GM21360 (cell line): ENCODE results near the gene MTFMT.

Source experiments
- ATAC-seq: cut with Tn5 transposase; IDR thresholded peaks from one replicate; pipeline ENCODE4 v1.9.1; 2021; ENCODE audit warnings: mild to moderate bottlenecking, moderate library complexity; ENCODE audit not compliant: unreplicated experiment

The MTFMT gene

DNA sequence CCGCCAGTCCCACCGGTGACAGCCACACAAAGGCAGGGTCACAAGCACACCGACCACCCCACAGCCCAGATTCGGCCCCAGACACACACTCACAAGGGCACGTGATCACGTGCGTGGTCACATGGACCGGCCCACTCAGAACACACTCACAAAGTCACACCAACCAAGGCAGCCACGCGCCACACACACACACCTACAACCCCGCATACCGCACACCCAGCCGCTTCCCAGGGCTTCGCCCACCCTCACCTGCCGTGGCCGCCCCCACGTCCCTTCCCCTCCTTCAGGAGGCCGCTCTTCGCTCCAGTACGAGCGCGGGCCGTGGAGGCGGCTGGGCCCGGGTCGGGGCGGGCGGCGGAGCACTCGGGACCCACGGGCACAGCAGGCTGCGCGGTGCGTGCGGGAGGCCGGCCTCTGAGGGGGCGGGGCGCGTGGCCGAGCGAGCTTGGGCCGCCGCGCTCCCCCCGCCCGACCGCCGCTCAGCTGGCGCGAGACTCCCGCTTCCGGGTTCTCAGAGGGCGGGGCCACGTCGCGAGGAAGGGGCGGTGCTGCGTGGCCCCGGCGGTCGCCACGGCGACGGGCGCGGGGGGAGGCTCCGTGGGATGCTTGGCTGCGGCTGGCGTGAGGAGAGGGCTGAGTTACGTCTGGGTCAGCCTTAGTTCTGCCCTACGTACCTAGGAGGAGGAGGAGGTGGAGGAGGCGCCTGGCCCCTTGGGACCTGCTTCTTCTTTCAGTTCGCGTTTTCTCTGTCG is 39.8 kb downstream of the MTFMT start, which contains the start of gene SPG21:
SPG21 (minus strand) TSS at position 499 of the 752 bp plus-strand sequence. CDS start 6,345 bp downstream, outside the sequence.
- peak; percentile 96 for ATAC-seq

DNA sequence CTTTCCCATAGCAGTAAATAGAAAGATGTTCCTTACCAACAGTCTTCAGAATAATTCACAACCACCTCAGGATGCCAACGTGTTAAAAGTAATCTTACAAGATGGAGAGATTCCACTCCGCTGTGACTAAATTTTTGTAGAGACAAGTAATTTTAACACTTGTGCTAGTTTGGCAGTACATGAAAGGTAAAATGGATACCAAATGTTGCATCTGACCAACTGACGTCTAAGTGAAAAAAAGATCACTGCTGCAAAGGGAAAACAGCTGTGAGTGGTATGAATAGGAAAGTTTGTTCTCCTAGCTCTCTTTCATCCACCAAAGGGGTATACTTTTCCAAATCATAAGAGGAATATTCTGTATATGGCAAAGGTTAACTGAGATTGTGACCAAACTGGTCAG is 42.3 kb downstream of the MTFMT start:
- ATAC-seq, result no peak

DNA sequence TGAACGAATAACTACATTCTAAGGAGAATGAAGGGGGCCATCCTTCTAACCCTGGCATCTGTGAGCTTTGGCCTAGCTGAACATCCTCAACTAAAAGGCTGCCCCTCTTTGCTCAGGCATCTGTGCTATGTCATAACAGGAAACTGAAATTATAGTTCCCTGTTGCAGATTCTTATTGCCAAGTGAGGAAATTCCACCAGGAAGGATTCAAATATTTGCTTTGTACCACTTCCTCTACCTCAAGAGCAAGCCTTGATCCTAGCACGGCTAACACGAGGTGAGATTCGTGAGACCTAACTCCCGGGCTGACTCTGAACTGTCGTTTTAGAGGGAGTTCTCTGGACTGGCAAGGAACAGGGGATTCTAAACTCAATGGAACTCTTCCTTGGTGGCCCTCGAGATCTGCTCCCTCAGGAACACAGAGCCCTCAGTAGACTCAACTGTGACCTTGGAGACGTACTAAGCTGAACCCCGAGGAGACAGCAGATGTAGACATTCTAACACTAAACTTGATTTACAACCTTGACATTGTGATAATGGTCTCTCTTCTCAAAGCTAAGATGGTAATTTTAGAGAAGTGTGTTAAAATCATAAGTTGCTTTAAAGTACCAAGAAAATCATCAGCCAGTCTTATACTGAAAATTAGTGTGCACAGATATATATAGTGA is 43.9 kb downstream of the MTFMT start:
- no peak for ATAC-seq

DNA sequence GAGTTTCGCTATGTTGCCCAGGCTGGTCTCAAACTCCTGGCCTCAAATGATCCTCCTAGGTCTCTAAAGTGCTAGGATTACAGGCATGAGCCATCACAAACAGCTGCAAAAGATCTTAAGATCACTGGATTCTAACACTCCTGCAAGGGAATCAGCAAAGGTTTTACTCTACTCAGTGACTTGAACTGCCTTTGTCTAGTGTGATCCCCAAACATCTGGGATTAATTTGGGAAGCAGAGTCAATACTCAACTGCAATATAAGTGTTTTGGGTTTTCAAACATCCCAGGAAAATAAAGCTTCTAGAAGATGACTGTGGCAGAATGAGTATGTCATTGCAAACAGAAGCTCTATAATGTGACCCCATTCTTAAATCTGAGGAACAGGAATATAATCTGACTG is 47.0 kb downstream of the MTFMT start:
- no peak for ATAC-seq

DNA sequence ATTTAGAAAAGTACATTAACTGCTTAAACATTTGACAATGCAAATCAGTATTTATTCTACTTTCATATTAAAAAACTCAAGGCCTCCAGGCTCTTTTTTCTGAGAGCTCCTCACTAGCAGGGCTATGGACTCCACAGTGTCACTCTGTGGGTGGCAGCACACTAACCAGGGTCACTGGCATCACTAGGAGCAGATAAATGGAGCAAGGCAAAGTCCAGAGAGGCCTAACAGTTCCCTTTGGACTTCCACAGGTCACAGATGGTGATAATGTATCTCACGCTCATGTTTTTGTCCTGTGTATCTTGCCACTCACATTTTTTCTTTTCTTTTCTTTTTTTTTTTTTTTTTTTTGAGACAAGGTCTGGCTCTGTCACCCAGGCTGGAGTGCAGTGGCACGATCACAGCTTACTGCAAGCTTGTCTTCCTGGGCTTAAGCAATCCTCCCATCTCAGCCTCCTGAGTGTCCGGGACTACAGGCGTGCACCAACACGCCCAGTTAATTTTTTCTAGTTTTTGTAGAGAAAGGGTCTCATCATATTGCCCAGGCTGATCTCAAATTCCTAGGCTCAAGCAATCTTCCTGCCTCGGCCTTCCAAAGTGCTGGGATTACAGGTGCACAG is 47.5 kb downstream of the MTFMT start:
- ATAC-seq, result no peak

DNA sequence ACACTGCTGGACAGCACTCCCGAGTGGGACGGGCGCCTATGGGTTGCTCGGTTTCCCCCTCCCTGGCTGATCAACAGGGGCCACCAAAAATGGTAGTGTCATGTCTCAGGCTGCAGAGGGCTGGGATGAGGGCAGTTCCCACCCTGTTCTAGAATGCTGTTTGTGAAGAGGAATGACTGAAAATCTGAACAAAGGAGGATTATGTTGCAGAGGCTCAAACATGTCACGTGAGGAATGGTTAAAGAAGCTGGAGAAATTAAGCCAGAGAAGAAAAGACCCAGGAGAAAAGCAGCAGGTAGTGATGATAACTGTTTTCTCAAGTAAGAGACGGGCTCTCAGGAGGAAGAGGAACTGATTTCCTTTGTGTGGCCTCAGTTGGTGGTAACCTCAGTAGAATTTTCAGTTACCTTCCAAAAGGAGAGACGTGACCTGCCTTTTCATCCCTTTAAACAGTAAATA is 50.2 kb downstream of the MTFMT start:
- no peak for ATAC-seq

DNA sequence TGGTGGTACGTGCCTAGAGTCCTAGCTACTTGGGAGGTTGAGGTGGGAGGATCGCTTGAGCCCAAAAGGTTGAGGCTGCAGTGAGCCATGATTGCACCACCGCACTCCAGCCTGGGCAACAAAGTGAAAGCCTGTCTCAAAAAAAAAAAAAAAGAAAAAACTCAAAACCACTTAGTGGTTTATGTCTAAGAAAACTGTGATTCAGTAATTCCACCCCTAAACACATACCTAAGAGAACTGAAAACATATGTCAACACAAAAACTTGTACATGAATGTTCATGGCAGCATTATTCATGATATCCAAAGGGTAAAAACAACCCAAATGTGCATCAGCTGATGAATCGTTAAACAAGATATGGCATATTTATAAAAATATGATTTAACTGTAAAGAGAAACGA is 54.0 kb downstream of the MTFMT start:
- no peak for ATAC-seq

DNA sequence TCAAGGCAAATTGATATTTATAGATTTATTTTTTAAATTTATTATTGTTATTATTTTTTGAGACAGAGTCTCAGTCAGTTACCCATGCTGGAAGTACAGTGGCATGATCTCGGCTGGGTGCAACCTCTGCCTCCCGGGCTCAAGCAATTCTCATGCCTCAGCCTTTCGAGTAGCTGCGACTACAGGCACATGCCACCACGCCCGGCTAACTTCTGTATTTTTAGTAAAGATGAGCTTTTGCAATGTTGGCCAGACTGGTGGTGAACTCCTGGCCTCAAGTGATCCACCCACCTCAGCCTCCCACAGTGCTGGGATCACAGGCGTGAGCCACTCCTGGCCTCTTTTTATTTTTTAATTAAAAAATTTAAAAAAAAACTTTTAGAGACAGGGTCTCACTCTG is 58.7 kb downstream of the MTFMT start:
- ATAC-seq, result no peak

DNA sequence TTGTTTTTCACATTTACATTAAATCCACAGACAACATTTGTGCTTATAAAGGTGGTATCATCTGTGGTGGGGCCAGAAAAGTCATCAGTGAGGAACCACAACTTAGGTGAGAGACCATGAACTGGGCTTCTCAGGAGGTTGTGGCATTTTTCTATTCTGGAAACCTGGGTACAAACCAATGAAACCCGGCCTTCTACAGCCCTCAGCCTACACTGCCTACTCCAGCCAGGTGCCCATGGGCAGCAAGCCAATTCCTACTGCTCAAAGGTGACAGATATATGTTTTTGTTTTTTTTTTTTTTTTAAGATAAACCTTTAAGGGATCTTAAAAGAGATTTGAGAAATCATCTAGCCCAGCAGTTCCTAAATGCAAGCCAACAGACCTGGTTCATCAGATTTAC is 60.0 kb downstream of the MTFMT start:
- no peak for ATAC-seq

DNA sequence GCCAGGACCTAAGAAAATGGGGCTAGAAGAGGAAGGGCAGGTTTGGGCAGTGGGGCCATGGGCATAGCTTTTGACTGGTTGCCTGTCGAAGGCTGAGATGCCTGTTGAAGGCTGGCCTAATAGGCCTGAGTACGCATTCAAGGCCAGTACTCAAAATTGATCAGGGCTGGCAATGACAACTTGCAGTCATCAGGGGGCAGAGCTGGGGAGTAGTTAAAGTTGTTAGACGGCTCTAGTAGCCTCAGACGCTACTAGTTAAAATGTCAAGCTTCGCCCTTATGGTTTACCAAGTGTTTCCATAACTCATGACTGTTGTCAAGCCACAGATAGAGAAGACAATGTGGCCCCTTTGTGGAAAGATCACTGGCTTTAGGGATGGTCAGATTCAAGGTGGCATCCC is 68.4 kb downstream of the MTFMT start:
- ATAC-seq, result no peak

DNA sequence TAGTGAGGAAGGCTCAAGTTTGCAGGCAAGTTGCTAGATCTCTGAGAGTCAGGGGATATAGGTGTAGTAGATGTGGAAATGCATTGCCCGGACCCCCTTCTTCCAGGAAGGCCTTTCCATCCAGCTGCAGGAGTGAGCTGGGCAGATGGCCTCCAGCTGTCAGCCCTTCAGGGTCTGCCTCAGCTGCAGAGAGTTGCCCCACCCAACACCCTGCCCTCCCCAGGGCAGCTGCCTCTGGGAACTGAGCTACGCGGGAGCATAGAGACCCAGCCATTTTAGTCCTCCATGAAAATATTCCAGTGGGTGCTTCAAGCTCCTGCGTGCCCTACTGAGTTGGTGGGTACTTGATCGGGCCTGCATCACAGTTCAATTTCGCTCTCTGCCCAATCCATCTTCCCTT is 69.3 kb downstream of the MTFMT start:
- no peak for ATAC-seq

DNA sequence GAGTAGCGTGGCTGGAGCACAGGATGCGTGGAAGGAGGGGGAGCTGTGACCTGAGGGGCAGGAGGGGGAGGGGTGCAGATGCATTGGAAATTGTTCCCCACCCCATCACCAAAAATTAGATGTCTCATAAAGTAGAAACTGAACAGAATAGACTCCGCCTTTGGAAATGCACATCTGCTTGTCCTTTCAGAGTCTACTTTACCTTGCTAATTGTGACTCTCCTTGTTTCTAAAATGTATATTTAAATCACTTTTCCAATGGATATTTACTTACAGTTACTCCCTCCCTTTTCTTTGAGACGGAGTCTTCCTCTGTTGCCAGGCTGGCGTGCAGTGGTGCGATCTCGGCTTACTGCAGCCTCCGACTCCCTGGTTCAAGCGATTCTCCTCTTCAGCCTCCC is 70.3 kb downstream of the MTFMT start:
- no peak for ATAC-seq

DNA sequence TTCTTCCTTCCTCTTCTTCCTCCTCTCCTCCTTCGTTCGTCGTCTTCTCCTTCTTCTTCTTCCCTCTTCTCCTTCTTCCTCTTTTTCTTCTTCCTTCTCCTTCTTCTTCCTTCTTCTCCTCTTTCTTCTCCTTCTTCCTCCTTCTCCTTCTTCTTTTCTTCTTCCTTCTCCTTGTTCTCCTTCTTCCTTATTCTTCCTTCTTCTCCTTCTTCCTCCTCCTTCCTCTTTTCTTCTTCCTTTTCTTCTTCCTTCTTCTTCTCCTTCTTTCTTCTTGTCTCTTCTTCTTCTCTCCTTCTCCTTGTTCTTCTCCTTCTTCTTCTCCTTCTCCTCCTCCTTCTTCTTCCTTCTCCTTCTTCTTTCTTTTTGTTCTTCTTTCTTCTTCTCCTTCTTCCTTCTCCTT is 75.0 kb downstream of the MTFMT start:
- ATAC-seq, result no peak

DNA sequence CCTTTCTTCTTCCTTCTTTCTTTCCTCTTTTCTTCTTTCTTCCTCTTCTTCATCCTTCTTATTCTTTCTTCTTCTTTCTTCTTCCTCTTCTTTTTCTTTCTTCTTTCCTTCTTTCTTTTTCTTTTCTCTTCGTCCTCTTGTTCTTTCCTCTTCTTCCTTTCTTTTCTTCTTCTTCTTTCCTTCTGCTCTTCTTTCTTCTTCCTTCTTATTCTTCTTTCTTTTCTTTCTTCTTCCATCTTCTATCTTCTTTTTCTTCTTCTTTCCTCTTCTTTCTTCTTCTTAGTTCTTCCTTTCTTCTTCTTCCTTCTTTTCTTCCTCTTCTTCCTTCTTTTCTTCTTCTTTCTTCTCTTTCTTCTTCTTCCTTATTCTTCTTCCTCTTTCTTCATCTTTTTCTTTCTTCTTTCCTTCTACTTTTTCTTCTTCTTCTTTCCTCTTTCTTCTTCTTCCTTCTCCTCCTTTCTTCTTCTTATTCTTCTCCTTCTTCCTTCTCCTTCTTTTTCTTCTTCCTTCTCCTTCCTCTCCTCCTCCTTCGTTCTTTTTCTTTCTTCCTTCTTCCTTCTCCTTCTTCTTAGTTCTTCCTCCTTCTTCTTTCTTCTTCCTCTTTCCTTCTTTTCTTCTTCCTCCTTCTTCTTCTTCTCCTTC is 77.5 kb downstream of the MTFMT start:
- no peak for ATAC-seq
